Activated CD4-positive, alpha-beta memory T cell treated with anti-CD3 and anti-CD28 coated beads for 36 hours (primary cell): ENCODE results near the gene PNISR. TPM values are rescaled to one million over a fixed set of nuclear protein-coding genes. Genes with fewer than 3 reads are reported as not detected.

Source experiments
- CTCF ChIA-PET: fragments of 350-600 bp; sonication (Branson Sonifier 250); formaldehyde crosslinking; loops from one replicate; lab custom pipeline; 2021; ENCODE audit warnings: antibody characterized with exemption, inconsistent platforms; lab: Charles Lee
- POLR2A ChIA-PET: fragments of 350-600 bp; sonication (Branson Sonifier 250); formaldehyde crosslinking; loops from one replicate; lab custom pipeline; 2021; ENCODE audit warnings: antibody characterized with exemption; lab: Charles Lee
- DNase-seq: peaks from one replicate; pipeline ENCODE4 v3.0.0-alpha.2; 2020
- H3K27ac Mint-ChIP-seq: one replicate; pipeline ENCODE4 v1.8.0; 2021; ENCODE audit warnings: mixed read lengths
- H3K27me3 Mint-ChIP-seq: one replicate; pipeline ENCODE4 v1.8.0; 2021; ENCODE audit warnings: mixed read lengths
- H3K36me3 Mint-ChIP-seq: one replicate; pipeline ENCODE4 v1.8.0; 2021; ENCODE audit warnings: mixed read lengths
- H3K4me1 Mint-ChIP-seq: one replicate; pipeline ENCODE4 v1.8.0; 2021; ENCODE audit warnings: low read depth, mixed read lengths
- H3K4me3 Mint-ChIP-seq: one replicate; pipeline ENCODE4 v1.8.0; 2021; ENCODE audit warnings: mild to moderate bottlenecking, mixed read lengths
- H3K9me3 Mint-ChIP-seq: one replicate; pipeline ENCODE4 v1.8.0; 2021; ENCODE audit warnings: mixed read lengths
- intact Hi-C: fragments of 100-400 bp; cut with micrococcal nuclease; formaldehyde crosslinking; loops from one replicate; pipeline ENCODE4 v1.15.1; 2023
- total RNA-seq, 2 experiments: library from RNA; stranded (reverse); gene quantifications; one replicate each; pipeline ENCODE4 v1.2.3, GENCODE V29; 2021

The PNISR gene
- total RNA-seq, 2 experiments from 2014 or later, result 101 to 115 TPM

GRCh38 chr6:99354983-99355382 is 70.1 kb downstream of the PNISR start:
- intact Hi-C loops, result no loop called here
- no peak overlapping the region for H3K27ac Mint-ChIP-seq
- POLR2A ChIA-PET, result no interaction called here
- CTCF ChIA-PET, result no interaction called here
- DNase-seq, result no peak
- no peaks in the 10 kb centered on the region for H3K9me3 Mint-ChIP-seq
- no peak overlapping the region for H3K4me3 Mint-ChIP-seq
- no peaks in the 10 kb centered on the region for H3K4me1 Mint-ChIP-seq
- peaks cover 47% of the 10 kb centered on the region for H3K27me3 Mint-ChIP-seq
- H3K36me3 Mint-ChIP-seq, result no peaks in the 10 kb centered on the region

GRCh38 chr6:99353126-99353525 is 72.0 kb downstream of the PNISR start:
- H3K27me3 Mint-ChIP-seq, result peaks cover 52% of the 10 kb centered on the region
- no peaks in the 10 kb centered on the region for H3K9me3 Mint-ChIP-seq
- intact Hi-C loops, result no loop called here
- DNase-seq, result no peak
- no peak overlapping the region for H3K27ac Mint-ChIP-seq
- no peak overlapping the region for H3K4me3 Mint-ChIP-seq
- no peaks in the 10 kb centered on the region for H3K4me1 Mint-ChIP-seq
- no peaks in the 10 kb centered on the region for H3K36me3 Mint-ChIP-seq
- CTCF ChIA-PET, result interaction anchor here (1.5 kb wide), 1 partner anchor 23 kb away, joined by 6 read pairs; no protein-coding TSS in a partner anchor
- POLR2A ChIA-PET, result no interaction called here

GRCh38 chr6:99350573-99350972 is 74.5 kb downstream of the PNISR start:
- CTCF ChIA-PET, result interaction anchor here (2.1 kb wide), 1 partner anchor 20 kb away, joined by 9 read pairs; no protein-coding TSS in a partner anchor
- no peak overlapping the region for H3K4me3 Mint-ChIP-seq
- H3K27me3 Mint-ChIP-seq, result peaks cover 58% of the 10 kb centered on the region
- no peak for DNase-seq
- H3K36me3 Mint-ChIP-seq, result no peaks in the 10 kb centered on the region
- H3K27ac Mint-ChIP-seq, result no peak overlapping the region
- intact Hi-C loops, result no loop called here
- no peaks in the 10 kb centered on the region for H3K4me1 Mint-ChIP-seq
- H3K9me3 Mint-ChIP-seq, result no peaks in the 10 kb centered on the region
- POLR2A ChIA-PET, result no interaction called here

DNA sequence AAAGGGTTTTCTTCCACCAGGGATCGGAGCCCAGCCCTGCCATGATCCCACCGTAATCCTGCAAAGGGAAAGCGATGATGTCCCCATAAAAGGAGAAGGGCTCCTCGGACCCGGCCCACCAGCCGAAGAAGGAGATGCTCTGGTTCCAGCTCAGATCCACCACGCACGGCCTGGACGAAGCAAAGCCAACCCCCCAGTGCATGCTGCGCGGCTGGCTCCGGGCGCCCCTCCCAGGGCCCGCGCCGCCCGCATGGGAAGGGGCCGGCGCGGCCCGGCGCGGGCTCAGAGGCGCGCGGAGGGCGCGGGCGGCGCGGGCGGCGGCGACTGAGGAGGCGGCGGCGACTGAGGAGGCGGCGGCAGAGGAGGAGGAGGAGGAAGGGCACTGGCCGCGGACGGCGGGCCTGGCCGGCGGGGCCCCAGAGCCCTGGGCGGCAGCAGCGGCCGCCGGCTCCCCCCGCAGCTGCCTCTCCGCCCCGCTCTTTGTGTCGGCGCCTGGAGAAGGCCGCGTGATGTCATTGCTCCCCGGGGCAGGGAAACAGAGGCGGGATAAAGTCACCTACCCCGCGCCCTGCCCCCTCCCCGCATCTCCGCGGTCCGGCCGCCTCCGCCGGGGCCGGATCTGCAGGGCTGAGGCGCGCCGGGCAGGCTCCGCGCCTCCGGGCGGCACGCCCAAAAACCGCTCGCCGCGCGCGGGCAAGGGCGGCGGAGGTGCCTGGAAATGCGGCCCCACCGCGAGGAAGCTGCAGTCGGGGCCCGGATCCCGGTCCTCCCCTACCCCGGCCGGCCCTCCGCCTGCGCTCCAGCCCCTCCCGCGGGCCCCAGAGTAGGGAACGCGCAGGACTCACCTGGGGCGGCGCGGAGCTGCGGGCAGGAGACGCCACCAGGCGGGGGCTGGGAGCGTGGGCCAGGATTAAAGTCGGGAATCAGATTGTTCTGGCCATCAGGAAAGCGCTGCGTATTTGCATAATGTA is 75.7 kb downstream of the PNISR start, which contains the start of gene FAXC:
FAXC (minus strand) TSS at position 504 of the 971 bp plus-strand sequence; CDS start at position 202, 302 bp downstream.
- POLR2A ChIA-PET, result no interaction called here
- H3K9me3 Mint-ChIP-seq, result no peaks in the 10 kb centered on the region
- H3K4me3 Mint-ChIP-seq, result peak within 1 kb of the TSS; percentile 45
- DNase-seq, result peak; percentile 15
- intact Hi-C loops, result loop anchor here (2.0 kb wide), 1 partner anchor 15 kb away; no protein-coding TSS in a partner anchor
- H3K27ac Mint-ChIP-seq, result no peak within 1 kb of the TSS
- CTCF ChIA-PET, result interaction anchor here (2.1 kb wide), 1 partner anchor 19 kb away, joined by 9 read pairs; no protein-coding TSS in a partner anchor
- H3K4me1 Mint-ChIP-seq, result no peaks in the 10 kb centered on the region
- H3K27me3 Mint-ChIP-seq, result peaks cover 61% of the 10 kb centered on the region
- no peaks in the 10 kb centered on the region for H3K36me3 Mint-ChIP-seq

GRCh38 chr6:99348288-99349170 is 76.6 kb downstream of the PNISR start:
- DNase-seq, result no peak
- Mint-ChIP-seq H3K27me3 (peaks cover 64% of the 10 kb centered on the region), H3K27ac (no peak overlapping the region), H3K4me3 (peak overlapping the region; percentile 45), H3K9me3 (no peaks in the 10 kb centered on the region), H3K4me1 (peaks cover 2% of the 10 kb centered on the region), H3K36me3 (no peaks in the 10 kb centered on the region)
- CTCF ChIA-PET, result interaction anchor here (0.9 to 2.1 kb wide), 2 partner anchors 18 kb away, joined by 3 to 9 read pairs; no protein-coding TSS in a partner anchor
- POLR2A ChIA-PET, result no interaction called here
- intact Hi-C loops, result loop anchor here (2.0 kb wide), 1 partner anchor 16 kb away; no protein-coding TSS in a partner anchor

Other genes starting within 250 kb of the PNISR start
- gene FAXC, start 75.6 kb downstream of the PNISR start, total RNA-seq, result not detected
- gene COQ3, start 31.1 kb downstream of the PNISR start, total RNA-seq, result 10 to 100 TPM; 14.9 to 16.4 TPM
- gene USP45, start 90.1 kb upstream of the PNISR start, total RNA-seq, result 10 to 100 TPM; 13.3 to 15.2 TPM
- gene CCNC, start 143.4 kb upstream of the PNISR start, total RNA-seq, result 10 to 100 TPM; 59.9 to 64.0 TPM
- gene PRDM13, start 181.5 kb upstream of the PNISR start, total RNA-seq, result not detected